Chondrocyte (in vitro differentiated cells): Measurements from ENCODE around the gene HERPUD1. TPM values are rescaled to one million over a fixed set of nuclear protein-coding genes. Genes with fewer than 3 reads are reported as not detected.
A peak's percentile ranks its signal among the peaks of the same experiment; 100 is the strongest.

Experiments used
- DNase-seq: peaks from one replicate; pipeline ENCODE4 v3.0.0; 2021; ENCODE audit warnings: mixed read lengths, low spot score
- H3K27ac Mint-ChIP-seq: one replicate; pipeline ENCODE4 v1.8.0; 2021; ENCODE audit warnings: mild to moderate bottlenecking, moderate library complexity, mixed read lengths; ENCODE audit not compliant: unreplicated experiment
- H3K27me3 Mint-ChIP-seq: 2 replicates; pipeline ENCODE4 v1.8.0; 2021; ENCODE audit warnings: low read depth, mixed read lengths
- H3K36me3 Mint-ChIP-seq: 2 replicates; pipeline ENCODE4 v1.8.0; 2021; ENCODE audit warnings: low read depth, mixed read lengths
- H3K4me1 Mint-ChIP-seq: 2 replicates; pipeline ENCODE4 v1.8.0; 2021; ENCODE audit warnings: low read depth, mild to moderate bottlenecking, mixed read lengths
- H3K4me3 Mint-ChIP-seq: one replicate; pipeline ENCODE4 v1.8.0; 2021; ENCODE audit warnings: mild to moderate bottlenecking, moderate library complexity, mixed read lengths; ENCODE audit not compliant: unreplicated experiment
- H3K9me3 Mint-ChIP-seq: 2 replicates; pipeline ENCODE4 v1.8.0; 2021; ENCODE audit warnings: low read depth, mixed read lengths
- total RNA-seq: library from RNA; stranded (reverse); gene quantifications from 3 replicates; pipeline ENCODE4 v1.2.1, GENCODE V29; 2021
- TF ChIP-seq, protein P1 (sequence below): fragments of 200-600 bp; sonication (generic); IDR thresholded peaks from 2 replicates; pipeline ENCODE4 v1.5.0; 2021; ENCODE audit warnings: antibody characterized with exemption, mild to moderate bottlenecking, moderate library complexity

The HERPUD1 gene
- total RNA-seq, 1 donor from 2014 or later: 236 TPM

DNA sequence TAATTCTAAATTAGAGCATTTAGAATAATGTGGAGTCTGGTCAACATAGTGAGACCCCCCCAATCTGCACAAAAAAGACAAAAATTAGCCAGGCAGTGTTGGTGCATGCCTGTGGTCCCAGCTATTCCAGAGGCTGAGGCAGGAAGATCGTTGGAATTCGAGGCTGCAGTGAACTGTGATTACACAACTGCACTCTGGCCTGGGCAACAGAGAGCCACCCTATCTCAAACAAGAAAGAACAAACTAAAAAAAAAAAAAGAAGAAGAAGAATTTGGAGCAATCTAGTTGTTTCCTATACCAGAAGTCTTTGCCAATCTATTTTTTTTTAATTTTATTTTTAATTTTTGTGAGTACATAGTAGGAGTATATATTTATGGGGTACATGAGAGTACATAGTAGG, 35.8 kb downstream of the HERPUD1 start:
- no peak for DNase-seq
- H3K4me1 Mint-ChIP-seq: peaks cover 10% of the 10 kb centered on the region
- TF ChIP-seq, protein P1, sequence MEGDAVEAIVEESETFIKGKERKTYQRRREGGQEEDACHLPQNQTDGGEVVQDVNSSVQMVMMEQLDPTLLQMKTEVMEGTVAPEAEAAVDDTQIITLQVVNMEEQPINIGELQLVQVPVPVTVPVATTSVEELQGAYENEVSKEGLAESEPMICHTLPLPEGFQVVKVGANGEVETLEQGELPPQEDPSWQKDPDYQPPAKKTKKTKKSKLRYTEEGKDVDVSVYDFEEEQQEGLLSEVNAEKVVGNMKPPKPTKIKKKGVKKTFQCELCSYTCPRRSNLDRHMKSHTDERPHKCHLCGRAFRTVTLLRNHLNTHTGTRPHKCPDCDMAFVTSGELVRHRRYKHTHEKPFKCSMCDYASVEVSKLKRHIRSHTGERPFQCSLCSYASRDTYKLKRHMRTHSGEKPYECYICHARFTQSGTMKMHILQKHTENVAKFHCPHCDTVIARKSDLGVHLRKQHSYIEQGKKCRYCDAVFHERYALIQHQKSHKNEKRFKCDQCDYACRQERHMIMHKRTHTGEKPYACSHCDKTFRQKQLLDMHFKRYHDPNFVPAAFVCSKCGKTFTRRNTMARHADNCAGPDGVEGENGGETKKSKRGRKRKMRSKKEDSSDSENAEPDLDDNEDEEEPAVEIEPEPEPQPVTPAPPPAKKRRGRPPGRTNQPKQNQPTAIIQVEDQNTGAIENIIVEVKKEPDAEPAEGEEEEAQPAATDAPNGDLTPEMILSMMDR: no peak
- H3K36me3 Mint-ChIP-seq: no peaks in the 10 kb centered on the region
- H3K9me3 Mint-ChIP-seq: no peaks in the 10 kb centered on the region
- H3K27me3 Mint-ChIP-seq: peaks cover 3% of the 10 kb centered on the region
- H3K4me3 Mint-ChIP-seq: no peak overlapping the region
- no peak overlapping the region for H3K27ac Mint-ChIP-seq

GRCh38 chr16:56969769-56970168, 37.8 kb downstream of the HERPUD1 start:
- Mint-ChIP-seq H3K4me1 (peaks cover 10% of the 10 kb centered on the region), H3K9me3 (no peaks in the 10 kb centered on the region), H3K27ac (no peak overlapping the region), H3K27me3 (peaks cover 3% of the 10 kb centered on the region), H3K36me3 (no peaks in the 10 kb centered on the region), H3K4me3 (no peak overlapping the region)
- TF ChIP-seq, protein P1: no peak
- DNase-seq: peak; percentile 83

- Mint-ChIP-seq H3K27ac (no peak overlapping the region), H3K4me1 (no peaks in the 10 kb centered on the region), H3K36me3 (peaks cover 1% of the 10 kb centered on the region), H3K9me3 (no peaks in the 10 kb centered on the region), H3K4me3 (no peak overlapping the region), H3K27me3 (peaks cover 6% of the 10 kb centered on the region)
- TF ChIP-seq, protein P1: no peak
- no peak for DNase-seq
These were observed 39.2 kb downstream of the HERPUD1 start for GRCh38 chr16:56970934-56971767.

GRCh38 chr16:56971768-56972043, 39.8 kb downstream of the HERPUD1 start:
- H3K27me3 Mint-ChIP-seq: peaks cover 6% of the 10 kb centered on the region
- no peak overlapping the region for H3K4me3 Mint-ChIP-seq
- DNase-seq: no peak
- peaks cover 1% of the 10 kb centered on the region for H3K36me3 Mint-ChIP-seq
- H3K27ac Mint-ChIP-seq: no peak overlapping the region
- H3K9me3 Mint-ChIP-seq: no peaks in the 10 kb centered on the region
- H3K4me1 Mint-ChIP-seq: no peaks in the 10 kb centered on the region
- TF ChIP-seq, protein P1: no peak

DNA sequence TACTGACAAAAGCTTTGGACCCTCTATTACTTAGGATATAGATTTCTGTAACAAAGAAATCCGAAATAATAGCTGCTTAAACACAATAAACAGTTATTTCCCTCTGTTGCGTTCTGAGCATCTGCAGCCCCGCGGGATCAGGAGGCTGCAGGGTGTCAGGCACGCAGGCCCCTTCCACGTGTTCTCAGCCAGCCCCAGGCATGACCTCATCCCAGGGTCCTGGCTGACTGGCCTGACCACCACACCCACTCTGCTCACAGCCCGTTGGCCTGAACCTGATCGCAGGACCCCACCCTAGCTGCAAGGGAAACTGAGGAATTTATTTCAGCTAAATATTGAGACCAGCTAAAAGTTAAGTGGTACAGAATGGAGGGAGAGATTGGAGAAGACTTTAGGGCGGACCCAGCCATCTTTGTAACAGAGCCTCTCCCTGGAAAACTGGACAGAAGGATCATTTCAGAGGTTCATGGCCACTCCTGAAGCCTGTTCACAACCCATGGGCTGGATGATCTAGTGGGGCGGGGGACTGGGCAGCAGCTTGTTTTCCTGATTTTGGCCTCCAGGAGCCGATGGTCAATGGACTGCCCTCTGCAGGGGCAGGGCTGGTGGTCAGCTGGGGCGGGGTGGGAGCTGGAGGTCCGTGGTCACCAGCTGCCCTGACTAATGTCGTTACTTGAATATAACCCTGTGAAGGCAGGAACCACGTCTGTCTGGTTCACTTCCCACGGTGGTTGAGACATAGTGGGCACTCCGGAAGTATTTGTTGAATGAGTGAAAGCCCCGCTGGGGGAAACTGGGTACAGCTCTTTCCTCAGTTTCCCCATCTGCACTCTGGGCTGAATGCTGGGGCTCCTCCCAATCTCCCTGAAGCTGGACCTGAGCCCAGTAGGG, 40.7 kb downstream of the HERPUD1 start:
- H3K36me3 Mint-ChIP-seq: peaks cover 1% of the 10 kb centered on the region
- no peak overlapping the region for H3K4me3 Mint-ChIP-seq
- no peaks in the 10 kb centered on the region for H3K9me3 Mint-ChIP-seq
- no peak for DNase-seq
- no peaks in the 10 kb centered on the region for H3K4me1 Mint-ChIP-seq
- H3K27me3 Mint-ChIP-seq: peaks cover 6% of the 10 kb centered on the region
- no peak overlapping the region for H3K27ac Mint-ChIP-seq
- TF ChIP-seq, protein P1: no peak
